A549 treated with Mapracorat at 1 μM for 4 hours (cell line): Measurements from ENCODE around the gene AP4B1. TPM values are rescaled to one million over a fixed set of nuclear protein-coding genes. Genes with fewer than 3 reads are reported as not detected.

Experiments
- total RNA-seq: library from RNA; stranded (reverse); fragments of 200-300 nt; extraction: Qiagen RNA extraction; gene quantifications from 5 replicates; pipeline ENCODE4 v1.2.3, GENCODE V29; 2022

The AP4B1 gene
- 8.1 to 9.3 TPM (median 8.7 TPM) in 5 replicates for total RNA-seq

DNA sequence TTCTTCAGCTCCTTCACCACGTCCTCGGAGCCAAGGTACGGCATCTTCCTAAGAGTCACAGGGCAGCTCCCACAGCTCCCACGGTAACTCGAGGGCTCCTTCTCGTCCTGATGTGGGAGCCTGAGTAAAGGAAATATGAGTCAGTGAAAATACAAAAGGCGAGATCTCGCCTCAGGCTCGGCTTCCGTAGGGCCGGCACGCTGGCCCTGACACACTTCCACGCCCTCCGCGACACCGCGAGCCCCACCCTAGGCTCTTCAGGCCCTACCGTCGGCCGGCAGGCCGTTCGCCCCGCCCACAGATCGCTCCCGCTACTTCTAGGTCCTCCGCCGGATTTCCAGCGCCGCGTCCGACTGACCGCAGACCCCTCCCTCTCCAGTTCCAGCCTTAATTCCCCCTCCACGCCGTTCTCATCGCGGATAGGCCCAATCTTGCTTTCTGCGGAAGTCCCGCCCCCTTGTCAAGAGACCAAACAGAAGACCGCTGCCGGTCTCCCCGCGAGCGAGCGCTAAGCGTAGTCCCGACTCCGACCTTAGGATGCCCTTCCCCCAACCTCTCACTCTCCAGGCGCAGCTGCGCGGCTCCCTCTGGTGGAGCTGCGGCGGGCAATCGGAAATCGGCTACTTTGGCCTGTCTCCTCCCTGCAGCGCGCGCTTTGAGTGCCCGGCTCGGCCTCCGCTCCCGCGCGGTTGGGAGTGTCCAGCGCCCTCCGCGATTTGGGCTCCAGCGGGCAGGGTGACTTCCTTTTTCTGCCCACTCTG lies at the start of gene AP4B1, which contains the start of gene DCLRE1B:
TSS of gene AP4B1 (minus strand) at position 126 of the 761 bp plus-strand sequence. CDS start at position 44, 82 bp downstream.
TSS of gene DCLRE1B (plus strand) at position 653 of the 761 bp plus-strand sequence. CDS start 261 bp downstream, outside the sequence.

DNA sequence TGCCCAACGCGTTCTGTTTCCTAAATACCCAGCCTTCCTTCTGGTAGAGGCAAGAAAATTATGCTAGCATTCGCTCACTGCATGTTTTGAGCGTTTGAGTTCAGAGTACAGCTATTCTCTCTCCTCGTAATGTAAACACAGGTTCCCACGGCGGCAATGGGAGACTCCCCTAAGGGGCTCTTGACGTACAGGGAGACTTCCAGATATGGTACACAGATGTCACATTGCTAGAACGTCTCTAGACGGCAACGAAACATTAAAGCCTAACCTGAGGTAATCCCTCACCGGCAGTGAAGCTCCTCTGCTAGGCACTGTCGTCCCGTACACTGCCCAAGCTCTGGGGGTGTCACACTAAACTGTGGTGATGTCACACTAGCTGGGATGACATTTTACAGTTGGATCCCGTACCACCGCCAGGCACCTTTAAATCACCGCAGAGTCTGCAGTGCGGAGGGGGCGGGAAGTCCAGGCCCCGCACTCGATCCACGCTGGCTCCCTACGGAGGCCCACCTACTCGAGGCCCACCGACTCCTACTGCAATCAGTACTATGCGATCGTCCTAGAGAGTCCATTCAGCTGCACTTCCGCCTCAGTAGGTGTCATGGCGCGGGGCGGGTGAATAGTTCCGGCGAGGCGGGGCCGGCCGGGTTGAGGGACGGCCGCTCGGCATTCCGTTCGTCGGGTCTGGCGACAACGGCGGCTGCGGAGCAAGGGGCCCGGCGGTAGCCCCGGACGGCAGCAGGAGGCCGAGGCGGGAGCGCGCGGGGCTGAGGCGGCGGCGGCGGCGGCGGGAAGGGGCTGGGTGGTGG lies 24.5 kb upstream of the AP4B1 start, which contains the start of gene HIPK1:
TSS of gene HIPK1 (plus strand) at position 384 of the 809 bp plus-strand sequence.

GRCh38 chr1:113887402-113888175 lies 17.0 kb downstream of the AP4B1 start, which contains the start of gene BCL2L15:
BCL2L15 (minus strand) TSS chr1:113887581; CDS start chr1:113887375, 206 bp downstream.

GRCh38 chr1:113871597-113872113 lies 32.9 kb downstream of the AP4B1 start, which contains the start of gene PTPN22:
PTPN22 (minus strand) TSS chr1:113871712.

Other genes starting within 250 kb of the AP4B1 start
- gene PHTF1, start 145.3 kb downstream of the AP4B1 start, total RNA-seq: 12.7 to 15.0 TPM (median 14.6 TPM) in 5 replicates
- 2.6 to 4.1 TPM (median 3.5 TPM) in 5 replicates for gene RSBN1, start 92.3 kb downstream of the AP4B1 start, total RNA-seq
- not detected in 5 replicates for gene PTPN22, start 33.1 kb downstream of the AP4B1 start, total RNA-seq
- gene BCL2L15, start 17.2 kb downstream of the AP4B1 start, total RNA-seq: 0.13 to 0.60 TPM (median 0.38 TPM) in 5 replicates
- 8.7 to 10.5 TPM (median 9.6 TPM) in 5 replicates for gene DCLRE1B, start 527 bp upstream of the AP4B1 start, total RNA-seq
- gene HIPK1, start 24.5 kb upstream of the AP4B1 start, total RNA-seq: 11.7 to 17.5 TPM (median 15.4 TPM) in 5 replicates
- 3.6 to 4.2 TPM (median 3.9 TPM) in 5 replicates for gene OLFML3, start 74.7 kb upstream of the AP4B1 start, total RNA-seq
- gene SYT6, start 249.1 kb upstream of the AP4B1 start, total RNA-seq: 0.34 to 0.57 TPM (median 0.38 TPM) in 5 replicates